Neural progenitor cell (in vitro differentiated cells): ENCODE results near the gene MYO3A. TPM values are rescaled to one million over a fixed set of nuclear protein-coding genes. Genes with fewer than 3 reads are reported as not detected.

ENCODE experiments used
- DNase-seq: peaks from one replicate; pipeline ENCODE4 v3.0.0-alpha.2; 2016; ENCODE audit warnings: low spot score
- H2AFZ ChIP-seq: fragments of 200-600 bp; sonication (generic); replicated peaks from 2 replicates; pipeline ENCODE4 v1.6.1; 2016; ENCODE audit warnings: antibody characterized with exemption
- H3F3A ChIP-seq: fragments of 200-600 bp; sonication (generic); 2 replicates; pipeline ENCODE4 v1.6.1; 2016; ENCODE audit warnings: antibody characterized with exemption, low read depth
- H3K27ac ChIP-seq: fragments of 200-600 bp; sonication (generic); 2 replicates; pipeline ENCODE4 v1.5.1; 2016; ENCODE audit warnings: mild to moderate bottlenecking
- H3K27me3 ChIP-seq: fragments of 200-600 bp; sonication (generic); 2 replicates; pipeline ENCODE4 v1.6.1; 2016; ENCODE audit warnings: mild to moderate bottlenecking, moderate library complexity
- H3K36me3 ChIP-seq: fragments of 200-600 bp; sonication (generic); 2 replicates; pipeline ENCODE4 v1.5.1; 2016
- H3K4me1 ChIP-seq: fragments of 200-600 bp; sonication (generic); 2 replicates; pipeline ENCODE4 v1.6.1; 2016; ENCODE audit warnings: mixed run types
- H3K4me2 ChIP-seq: fragments of 200-600 bp; sonication (generic); 2 replicates; pipeline ENCODE4 v1.6.1; 2016
- H3K4me3 ChIP-seq: fragments of 200-600 bp; sonication (generic); 2 replicates; pipeline ENCODE4 v1.5.1; 2016
- H3K79me2 ChIP-seq: fragments of 200-600 bp; sonication (generic); 2 replicates; pipeline ENCODE4 v1.6.1; 2016; ENCODE audit warnings: low read depth
- H3K9ac ChIP-seq: fragments of 200-600 bp; sonication (generic); 2 replicates; pipeline ENCODE4 v1.6.1; 2016
- H3K9me3 ChIP-seq: fragments of 200-600 bp; sonication (generic); 2 replicates; pipeline ENCODE4 v1.5.1; 2016; ENCODE audit warnings: low read depth
- H4K20me1 ChIP-seq: fragments of 200-600 bp; sonication (generic); 2 replicates; pipeline ENCODE4 v1.6.1; 2016; ENCODE audit warnings: low read depth
- H3K27ac Mint-ChIP-seq: 3 replicates; pipeline ENCODE4 v1.8.0; 2021; ENCODE audit warnings: mixed read lengths
- H3K27me3 Mint-ChIP-seq: 2 replicates; pipeline ENCODE4 v1.8.0; 2022; ENCODE audit warnings: low read depth, mild to moderate bottlenecking, inconsistent platforms, moderate library complexity, mixed read lengths; ENCODE audit not compliant: insufficient read depth
- H3K36me3 Mint-ChIP-seq: 3 replicates; pipeline ENCODE4 v1.8.0; 2021; ENCODE audit warnings: mixed read lengths
- H3K4me1 Mint-ChIP-seq: 3 replicates; pipeline ENCODE4 v1.8.0; 2021; ENCODE audit warnings: mixed read lengths
- H3K4me3 Mint-ChIP-seq: 3 replicates; pipeline ENCODE4 v1.8.0; 2021; ENCODE audit warnings: mild to moderate bottlenecking, moderate library complexity, mixed read lengths
- H3K9me3 Mint-ChIP-seq: 3 replicates; pipeline ENCODE4 v1.8.0; 2020; ENCODE audit warnings: mixed read lengths
- EZH2 ChIP-seq: fragments of 200-600 bp; sonication (generic); IDR thresholded peaks from 2 replicates; pipeline ENCODE4 v1.6.1; 2017; ENCODE audit warnings: antibody characterized with exemption, mild to moderate bottlenecking, moderate library complexity
- EZH2phosphoT487 ChIP-seq: fragments of 200-600 bp; sonication (generic); IDR thresholded peaks from 2 replicates; pipeline ENCODE4 v1.6.1; 2017; ENCODE audit warnings: antibody characterized with exemption
- total RNA-seq: library from RNA; depleted of rRNA; stranded (reverse); fragments of >200 nt; gene quantifications from 2 replicates; pipeline ENCODE4 v1.2.3, GENCODE V29; 2015; ENCODE audit warnings: low replicate concordance
- TF ChIP-seq, protein P1 (sequence below): fragments of 200-600 bp; sonication (generic); IDR thresholded peaks from 2 replicates; pipeline ENCODE4 v1.5.1; 2017; ENCODE audit warnings: antibody characterized with exemption, mild to moderate bottlenecking

The MYO3A gene
- total RNA-seq, 1 donor from 2014 or later: 0.09 TPM

- Mint-ChIP-seq H3K36me3 (peaks cover 4% of the 10 kb centered on the region), H3K4me1 (no peaks in the 10 kb centered on the region), H3K9me3 (peaks cover 12% of the 10 kb centered on the region), H3K4me3 (no peak overlapping the region), H3K27me3 (peaks cover under 1% of the 10 kb centered on the region), H3K27ac (no peak overlapping the region)
- H2AFZ ChIP-seq: no peak overlapping the region
- H3K27ac ChIP-seq: no peak overlapping the region
- no peaks in the 10 kb centered on the region for H3K4me1 ChIP-seq
- no peak for DNase-seq
- TF ChIP-seq EZH2: no peak
- no peak for TF ChIP-seq EZH2phosphoT487
- TF ChIP-seq, protein P1, sequence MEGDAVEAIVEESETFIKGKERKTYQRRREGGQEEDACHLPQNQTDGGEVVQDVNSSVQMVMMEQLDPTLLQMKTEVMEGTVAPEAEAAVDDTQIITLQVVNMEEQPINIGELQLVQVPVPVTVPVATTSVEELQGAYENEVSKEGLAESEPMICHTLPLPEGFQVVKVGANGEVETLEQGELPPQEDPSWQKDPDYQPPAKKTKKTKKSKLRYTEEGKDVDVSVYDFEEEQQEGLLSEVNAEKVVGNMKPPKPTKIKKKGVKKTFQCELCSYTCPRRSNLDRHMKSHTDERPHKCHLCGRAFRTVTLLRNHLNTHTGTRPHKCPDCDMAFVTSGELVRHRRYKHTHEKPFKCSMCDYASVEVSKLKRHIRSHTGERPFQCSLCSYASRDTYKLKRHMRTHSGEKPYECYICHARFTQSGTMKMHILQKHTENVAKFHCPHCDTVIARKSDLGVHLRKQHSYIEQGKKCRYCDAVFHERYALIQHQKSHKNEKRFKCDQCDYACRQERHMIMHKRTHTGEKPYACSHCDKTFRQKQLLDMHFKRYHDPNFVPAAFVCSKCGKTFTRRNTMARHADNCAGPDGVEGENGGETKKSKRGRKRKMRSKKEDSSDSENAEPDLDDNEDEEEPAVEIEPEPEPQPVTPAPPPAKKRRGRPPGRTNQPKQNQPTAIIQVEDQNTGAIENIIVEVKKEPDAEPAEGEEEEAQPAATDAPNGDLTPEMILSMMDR: no peak
- no peaks in the 10 kb centered on the region for H3K9me3 ChIP-seq
- H3K9ac ChIP-seq: no peak overlapping the region
- H3K4me3 ChIP-seq: no peak overlapping the region
- no peaks in the 10 kb centered on the region for H3F3A ChIP-seq
- no peaks in the 10 kb centered on the region for H4K20me1 ChIP-seq
- H3K4me2 ChIP-seq: no peak overlapping the region
- no peaks in the 10 kb centered on the region for H3K27me3 ChIP-seq
- no peaks in the 10 kb centered on the region for H3K36me3 ChIP-seq
- H3K79me2 ChIP-seq: no peaks in the 10 kb centered on the region
These were observed 18.8 kb downstream of the MYO3A start for GRCh38 chr10:25952857-25953256.

- TF ChIP-seq, protein P1: no peak
- TF ChIP-seq EZH2 (no peak), EZH2phosphoT487 (no peak)
- no peak for DNase-seq
- Histone ChIP-seq H3K79me2 (no peaks in the 10 kb centered on the region), H3K9me3 (no peaks in the 10 kb centered on the region), H3K9ac (no peak overlapping the region), H2AFZ (no peak overlapping the region), H3K4me2 (no peak overlapping the region), H3K4me1 (no peaks in the 10 kb centered on the region), H3K36me3 (no peaks in the 10 kb centered on the region), H3K27ac (no peak overlapping the region), H3K27me3 (no peaks in the 10 kb centered on the region), H3K4me3 (no peak overlapping the region), H4K20me1 (no peaks in the 10 kb centered on the region), H3F3A (no peaks in the 10 kb centered on the region)
- H3K9me3 Mint-ChIP-seq: peaks cover 19% of the 10 kb centered on the region
- no peak overlapping the region for H3K27ac Mint-ChIP-seq
- H3K4me1 Mint-ChIP-seq: no peaks in the 10 kb centered on the region
- peaks cover 4% of the 10 kb centered on the region for H3K36me3 Mint-ChIP-seq
- H3K27me3 Mint-ChIP-seq: no peaks in the 10 kb centered on the region
- no peak overlapping the region for H3K4me3 Mint-ChIP-seq
These were observed 20.8 kb downstream of the MYO3A start for GRCh38 chr10:25954851-25955250.

DNA sequence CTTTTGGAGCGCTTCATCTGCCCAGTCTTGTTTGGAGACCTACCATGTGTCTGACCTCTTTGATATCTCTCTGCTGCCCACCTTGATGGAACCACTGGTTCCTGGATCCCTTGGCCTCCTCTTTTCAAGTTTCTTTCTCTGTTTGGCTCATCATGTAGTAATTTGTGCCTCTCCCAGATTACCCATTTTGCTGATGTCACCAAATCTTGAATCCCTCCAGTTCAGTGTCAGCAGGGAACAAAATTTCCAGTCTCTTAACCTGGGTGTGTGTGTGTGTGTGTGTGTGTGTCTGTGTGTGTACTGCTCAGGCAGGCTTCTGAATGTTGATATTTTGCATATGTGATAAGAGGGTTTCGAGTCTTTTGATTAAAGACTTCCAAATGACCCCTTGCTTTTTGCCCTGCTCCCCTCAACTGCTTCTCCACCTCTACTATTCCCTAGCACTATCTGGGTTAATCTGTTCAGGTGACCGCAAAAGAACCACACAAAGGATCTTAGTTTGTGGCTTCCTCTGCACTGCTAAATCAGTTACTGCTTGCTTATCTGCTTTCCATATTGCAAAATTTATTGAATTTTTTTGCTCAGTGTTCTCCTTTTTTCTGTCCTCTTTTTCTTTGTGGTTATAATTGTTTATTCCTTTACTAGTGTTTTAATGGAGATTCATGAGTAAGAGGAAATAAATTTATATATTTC is 25.7 kb downstream of the MYO3A start:
- Mint-ChIP-seq H3K4me3 (no peak overlapping the region), H3K36me3 (peaks cover 4% of the 10 kb centered on the region), H3K27ac (no peak overlapping the region), H3K4me1 (peaks cover 11% of the 10 kb centered on the region), H3K27me3 (no peaks in the 10 kb centered on the region), H3K9me3 (peaks cover 19% of the 10 kb centered on the region)
- no peaks in the 10 kb centered on the region for H4K20me1 ChIP-seq
- H3K36me3 ChIP-seq: no peaks in the 10 kb centered on the region
- H3K27me3 ChIP-seq: no peaks in the 10 kb centered on the region
- H3F3A ChIP-seq: no peaks in the 10 kb centered on the region
- H3K9me3 ChIP-seq: no peaks in the 10 kb centered on the region
- peaks cover 7% of the 10 kb centered on the region for H3K4me1 ChIP-seq
- no peak overlapping the region for H3K4me2 ChIP-seq
- H3K27ac ChIP-seq: no peak overlapping the region
- H3K9ac ChIP-seq: no peak overlapping the region
- H2AFZ ChIP-seq: no peak overlapping the region
- TF ChIP-seq EZH2phosphoT487: no peak
- TF ChIP-seq EZH2: no peak
- TF ChIP-seq, protein P1: no peak
- no peak for DNase-seq
- no peak overlapping the region for H3K4me3 ChIP-seq
- no peaks in the 10 kb centered on the region for H3K79me2 ChIP-seq
